ENCODE measurements around the gene ZSWIM1. TPM values are rescaled to one million over a fixed set of nuclear protein-coding genes. Genes with fewer than 3 reads are reported as not detected.

The ZSWIM1 gene
- total and polyA plus RNA-seq, 2 of the 8 experiments (the other 6 are each of a cell fraction or from before 2014, with no cell fraction given) = 14.1 to 15.6 TPM

- 80% methylated on average over 4 of the region's 4 CpGs; no CpG with 5 or more reads in 1 of the 2 experiments for WGBS, 2 experiments (ENCODE audit: extremely low coverage in 1 of 2, insufficient coverage in 1 of 2, insufficient read length in 1 of 2, insufficient replicate concordance in 2 of 2, low coverage in 1 of 2, low lambda C conversion rate in 2 of 2, missing lambda C conversion rate in 1 of 2)
- peaks cover 0 to 13% of the 10 kb centered on the region in 2 experiments for H4K20me1 ChIP-seq (replicated peaks in 1 of 2; ENCODE audit: control insufficient read depth in 1 of 2, insufficient read depth in 2 of 2, low read length in 2 of 2)
- H3K4me2 ChIP-seq (ENCODE audit: insufficient read depth in 1 of 2, low read depth in 2 of 2, low read length in 2 of 2) = no peak overlapping the region
- H4K91ac ChIP-seq (replicated peaks; ENCODE audit: insufficient read length, low read length) = no peak overlapping the region
- TF ChIP-seq POLR2AphosphoS5 (IDR thresholded peaks at IDR 0.05; ENCODE audit: low read depth, low read length) (peak; percentile 60; the same call in 1 of the 2 replicates), BRCA1 (IDR thresholded peaks at IDR 0.05; ENCODE audit: low read depth, low read length) (no peak), RAD21 (IDR thresholded peaks at IDR 0.05 in 1 of 2, conservative IDR thresholded peaks at IDR 0.05 in 1 of 2; ENCODE audit: low read depth in 2 of 2, low read length in 2 of 2) (no peak), CBX8 (IDR thresholded peaks at IDR 0.05; ENCODE audit: borderline replicate concordance, low read depth, low read length) (no peak), ATF2 (IDR thresholded peaks at IDR 0.05; ENCODE audit: low read length) (no peak), TBP (IDR thresholded peaks at IDR 0.05; ENCODE audit: low read depth, low read length) (no peak), TAF7 (optimal IDR thresholded peaks at IDR 0.05; ENCODE audit: borderline replicate concordance, low read depth, low read length) (no peak), CHD2 (IDR thresholded peaks at IDR 0.05; ENCODE audit: low read length) (no peak), YY1 (IDR thresholded peaks at IDR 0.05; ENCODE audit: low read depth, low read length) (no peak), MAFK (IDR thresholded peaks at IDR 0.05; ENCODE audit: low read depth, low read length) (no peak), SAP30 (IDR thresholded peaks at IDR 0.05; ENCODE audit: insufficient read depth, insufficient replicate concordance, low read length) (no peak), POLR2A (IDR thresholded peaks at IDR 0.05; ENCODE audit: control extremely low read depth in 1 of 2, low read depth in 2 of 2, low read length in 2 of 2) (peak in 1 of 2 experiments; percentile 54; a peak in 1 of 3 replicates)
- H2BK12ac ChIP-seq (ENCODE audit: low read depth, low read length) = no peak overlapping the region
- no peak overlapping the region for H2BK5ac ChIP-seq (ENCODE audit: low read depth, low read length)
- no peaks in the 10 kb centered on the region for H3K27me3 ChIP-seq (replicated peaks in 1 of 4; ENCODE audit: control insufficient read depth in 3 of 4, extremely low read depth in 1 of 4, insufficient read depth in 3 of 4, low read length in 3 of 4)
- peaks cover 8 to 24% (median 19%) of the 10 kb centered on the region in 4 experiments for H3K36me3 ChIP-seq (ENCODE audit: control insufficient read depth in 2 of 4, insufficient read depth in 4 of 4, low read length in 3 of 4)
- H2BK120ac ChIP-seq (replicated peaks; ENCODE audit: low read depth, low read length) = no peak overlapping the region
- no peak overlapping the region for H2AK5ac ChIP-seq (ENCODE audit: low read depth, low read length)
- no peaks in the 10 kb centered on the region for H3K9me3 ChIP-seq (ENCODE audit: insufficient read depth in 2 of 2, low read depth in 1 of 2, low read length in 1 of 2)
- POLR2A ChIA-PET (ENCODE audit: partially characterized antibody) = interaction anchor here (0.9 to 11.2 kb wide), 8 partner anchors 7 to 60 kb away, joined by 3 to 172 read pairs (median 40); partner anchors contain the start of genes PCIF1, PLTP and ZSWIM1
- H3K79me2 ChIP-seq (ENCODE audit: control insufficient read depth in 1 of 2, insufficient read depth in 2 of 2, low read length in 2 of 2) = peaks cover 0 to 6% of the 10 kb centered on the region in 2 experiments; a peak in 1 of 4 replicates
- FAIRE-seq = no peak
- no peak overlapping the region for H2AFZ ChIP-seq (ENCODE audit: low read length)
- H3K4me1 ChIP-seq (replicated peaks in 1 of 4; ENCODE audit: control insufficient read depth in 3 of 4, insufficient read depth in 4 of 4, low read length in 3 of 4) = peaks cover 0 to 10% (median 6%) of the 10 kb centered on the region in 4 experiments; a peak in 6 of 7 replicates
- H3K23me2 ChIP-seq (ENCODE audit: low read depth, low read length) = peaks cover 15% of the 10 kb centered on the region; the same call in 1 of the 2 replicates
- no peak overlapping the region for H2BK20ac ChIP-seq (ENCODE audit: low read length)
- H2BK15ac ChIP-seq (ENCODE audit: low read length) = no peak overlapping the region
- no peak overlapping the region for H4K8ac ChIP-seq (ENCODE audit: extremely low read depth, insufficient read depth, low read length)
- CTCF ChIA-PET (ENCODE audit: partially characterized antibody) = interaction anchor here (0.7 to 6.3 kb wide), 6 partner anchors 8 to 76 kb away, joined by 3 to 40 read pairs (median 12); no protein-coding TSS in a partner anchor
- no peak overlapping the region for H3K27ac ChIP-seq (ENCODE audit: low read depth, low read length)
- no peak for DNase-seq (ENCODE audit: low read depth in 1 of 2, low spot score in 2 of 2)
- H3K4me3 ChIP-seq (ENCODE audit: extremely low read depth in 1 of 4, insufficient read depth in 2 of 4, low read depth in 3 of 4, low read length in 4 of 4) = no peak overlapping the region
- H3K14ac ChIP-seq (ENCODE audit: insufficient read length) = no peak overlapping the region
- no peak overlapping the region for H3K56ac ChIP-seq (replicated peaks; ENCODE audit: insufficient read length, low read depth, low read length)
- no peak overlapping the region for H3K9ac ChIP-seq (replicated peaks in 1 of 4; ENCODE audit: extremely low read depth in 1 of 4, low read depth in 3 of 4, low read length in 3 of 4)
- no peak overlapping the region for H3K23ac ChIP-seq (ENCODE audit: insufficient read length)
- H3K79me1 ChIP-seq (ENCODE audit: low read depth, low read length) = peaks cover 1% of the 10 kb centered on the region; the same call in 1 of the 2 replicates
- H4K5ac ChIP-seq (ENCODE audit: insufficient read length, low read depth, low read length) = no peak overlapping the region
- no peak overlapping the region for H3K4ac ChIP-seq (replicated peaks; ENCODE audit: insufficient read length, low read depth, low read length)
- no peak overlapping the region for H3K18ac ChIP-seq (ENCODE audit: extremely low read depth, low read length)
Observed at GRCh38 chr20:45893831-45894230, 12.8 kb downstream of the ZSWIM1 start.

All from H1 (cell line).